GM12865 (cell line): ENCODE data around the gene AHI1.

Experiments used
- DNase-seq: peaks from one replicate; pipeline ENCODE4 v3.0.0; 2010; ENCODE audit warnings: low read depth
- H3K4me3 ChIP-seq: 2 replicates; pipeline ENCODE4 v1.5.1; 2011; ENCODE audit warnings: mild to moderate bottlenecking, low read depth, low read length, control low read depth
- CTCF ChIP-seq: IDR thresholded peaks from 2 replicates; pipeline ENCODE4 v1.5.1; 2011; ENCODE audit warnings: low read length, control low read depth, low read depth, inconsistent platforms; ENCODE audit not compliant: insufficient read depth; ENCODE audit errors: missing control alignments

Gene AHI1

GRCh38 chr6:135271626-135272025, 225.9 kb downstream of the AHI1 start:
- DNase-seq, result no peak
- H3K4me3 ChIP-seq, result no peak overlapping the region
- no peak for TF ChIP-seq CTCF

GRCh38 chr6:135270676-135271536, 226.6 kb downstream of the AHI1 start:
- no peak for DNase-seq
- no peak overlapping the region for H3K4me3 ChIP-seq
- TF ChIP-seq CTCF, result no peak

GRCh38 chr6:135269481-135269891, 228.1 kb downstream of the AHI1 start:
- no peak for TF ChIP-seq CTCF
- DNase-seq, result no peak
- no peak overlapping the region for H3K4me3 ChIP-seq

GRCh38 chr6:135268740-135269139, 228.8 kb downstream of the AHI1 start:
- DNase-seq, result no peak
- TF ChIP-seq CTCF, result no peak
- H3K4me3 ChIP-seq, result no peak overlapping the region

- DNase-seq, result no peak
- TF ChIP-seq CTCF, result no peak
- no peak overlapping the region for H3K4me3 ChIP-seq
Measured at GRCh38 chr6:135268263-135268662, 229.3 kb downstream of the AHI1 start.

GRCh38 chr6:135267085-135267484, 230.5 kb downstream of the AHI1 start:
- DNase-seq, result no peak
- no peak overlapping the region for H3K4me3 ChIP-seq
- no peak for TF ChIP-seq CTCF

- H3K4me3 ChIP-seq, result no peak overlapping the region
- no peak for DNase-seq
- TF ChIP-seq CTCF, result no peak
Measured at GRCh38 chr6:135266675-135267074, 230.9 kb downstream of the AHI1 start.
